Glutamatergic neuron (in vitro differentiated cells): Measurements from ENCODE around the gene CYP8B1. TPM values are rescaled to one million over a fixed set of nuclear protein-coding genes. Genes with fewer than 3 reads are reported as not detected.

Experiments used
- DNase-seq: peaks from one replicate; pipeline ENCODE4 v3.0.0; 2022
- H3K27ac Mint-ChIP-seq: one replicate; pipeline ENCODE4 v1.8.0; 2020; ENCODE audit warnings: mild to moderate bottlenecking, mixed read lengths, inconsistent platforms; ENCODE audit not compliant: unreplicated experiment
- H3K27me3 Mint-ChIP-seq: one replicate; pipeline ENCODE4 v1.8.0; 2020; ENCODE audit warnings: mild to moderate bottlenecking, moderate library complexity, mixed read lengths, inconsistent platforms; ENCODE audit not compliant: unreplicated experiment
- H3K36me3 Mint-ChIP-seq: one replicate; pipeline ENCODE4 v1.8.0; 2020; ENCODE audit warnings: mild to moderate bottlenecking, mixed read lengths, inconsistent platforms; ENCODE audit not compliant: unreplicated experiment
- H3K4me1 Mint-ChIP-seq: one replicate; pipeline ENCODE4 v1.8.0; 2020; ENCODE audit warnings: mild to moderate bottlenecking, low read depth, mixed read lengths, inconsistent platforms; ENCODE audit not compliant: unreplicated experiment
- H3K4me3 Mint-ChIP-seq: one replicate; pipeline ENCODE4 v1.8.0; 2020; ENCODE audit warnings: mild to moderate bottlenecking, mixed read lengths, inconsistent platforms; ENCODE audit not compliant: unreplicated experiment
- H3K9me3 Mint-ChIP-seq: one replicate; pipeline ENCODE4 v1.8.0; 2020; ENCODE audit warnings: mild to moderate bottlenecking, moderate library complexity, mixed read lengths, inconsistent platforms; ENCODE audit not compliant: unreplicated experiment
- long read RNA-seq: library from polyadenylated mRNA; unstranded; transcript quantifications from one replicate; pipeline ENCODE4 v2.0.0, GENCODE V29; 2020; ENCODE audit not compliant: unreplicated experiment
- total RNA-seq: library from RNA; stranded (reverse); fragmentation: NEBNext Ultra II Directional; extraction: Animal tissue kit (Norgen Biotek cat#: 25700); gene quantifications from one replicate; pipeline ENCODE4 v1.2.1, GENCODE V29; 2021; ENCODE audit not compliant: unreplicated experiment
- TF ChIP-seq, protein P1 (sequence below): fragments of 200-600 bp; sonication (generic); IDR thresholded peaks from one replicate; pipeline ENCODE4 v1.5.0; 2021; ENCODE audit not compliant: partially characterized antibody, unreplicated experiment

CYP8B1 gene, protein sequence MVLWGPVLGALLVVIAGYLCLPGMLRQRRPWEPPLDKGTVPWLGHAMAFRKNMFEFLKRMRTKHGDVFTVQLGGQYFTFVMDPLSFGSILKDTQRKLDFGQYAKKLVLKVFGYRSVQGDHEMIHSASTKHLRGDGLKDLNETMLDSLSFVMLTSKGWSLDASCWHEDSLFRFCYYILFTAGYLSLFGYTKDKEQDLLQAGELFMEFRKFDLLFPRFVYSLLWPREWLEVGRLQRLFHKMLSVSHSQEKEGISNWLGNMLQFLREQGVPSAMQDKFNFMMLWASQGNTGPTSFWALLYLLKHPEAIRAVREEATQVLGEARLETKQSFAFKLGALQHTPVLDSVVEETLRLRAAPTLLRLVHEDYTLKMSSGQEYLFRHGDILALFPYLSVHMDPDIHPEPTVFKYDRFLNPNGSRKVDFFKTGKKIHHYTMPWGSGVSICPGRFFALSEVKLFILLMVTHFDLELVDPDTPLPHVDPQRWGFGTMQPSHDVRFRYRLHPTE
- total RNA-seq: not detected
- long read RNA-seq: 0 reads

DNA sequence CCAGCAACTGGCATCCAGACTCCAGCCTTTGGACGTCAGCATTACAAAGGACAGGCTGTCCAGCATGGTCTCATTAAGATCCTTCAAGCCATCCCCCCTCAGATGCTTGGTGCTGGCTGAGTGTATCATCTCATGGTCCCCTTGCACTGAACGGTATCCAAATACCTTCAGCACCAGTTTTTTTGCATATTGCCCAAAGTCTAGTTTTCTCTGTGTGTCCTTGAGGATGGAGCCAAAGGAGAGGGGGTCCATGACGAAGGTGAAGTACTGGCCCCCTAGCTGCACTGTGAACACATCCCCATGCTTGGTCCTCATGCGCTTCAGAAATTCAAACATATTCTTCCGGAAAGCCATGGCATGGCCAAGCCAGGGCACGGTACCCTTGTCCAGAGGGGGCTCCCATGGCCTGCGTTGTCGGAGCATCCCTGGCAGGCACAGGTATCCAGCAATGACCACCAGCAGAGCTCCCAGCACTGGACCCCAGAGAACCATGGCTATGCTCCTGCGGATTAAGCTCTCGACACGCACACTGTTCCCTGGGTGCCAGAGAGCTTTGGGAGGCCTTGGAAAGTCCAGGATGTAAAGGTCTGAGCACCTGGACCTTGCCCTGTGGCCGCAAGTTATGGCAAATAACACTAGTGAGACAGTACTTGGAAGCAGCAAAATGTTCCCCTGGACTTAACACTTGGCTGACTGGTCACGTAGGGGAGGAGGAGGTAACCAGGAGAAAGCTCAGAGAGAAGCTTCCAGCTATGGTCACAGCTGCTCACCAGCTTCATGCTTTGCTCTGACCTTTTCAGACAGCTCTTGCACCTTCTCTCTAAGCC lies at the start of gene CYP8B1:
CYP8B1 (minus strand) TSS at position 555 of the 827 bp plus-strand sequence; CDS start at position 492, 63 bp downstream.
- Mint-ChIP-seq H3K27me3 (peaks cover 9% of the 10 kb centered on the region), H3K36me3 (no peaks in the 10 kb centered on the region), H3K4me1 (no peaks in the 10 kb centered on the region), H3K4me3 (no peak within 1 kb of the TSS), H3K9me3 (peaks cover 7% of the 10 kb centered on the region), H3K27ac (no peak within 1 kb of the TSS)
- DNase-seq: no peak
- TF ChIP-seq, protein P1, sequence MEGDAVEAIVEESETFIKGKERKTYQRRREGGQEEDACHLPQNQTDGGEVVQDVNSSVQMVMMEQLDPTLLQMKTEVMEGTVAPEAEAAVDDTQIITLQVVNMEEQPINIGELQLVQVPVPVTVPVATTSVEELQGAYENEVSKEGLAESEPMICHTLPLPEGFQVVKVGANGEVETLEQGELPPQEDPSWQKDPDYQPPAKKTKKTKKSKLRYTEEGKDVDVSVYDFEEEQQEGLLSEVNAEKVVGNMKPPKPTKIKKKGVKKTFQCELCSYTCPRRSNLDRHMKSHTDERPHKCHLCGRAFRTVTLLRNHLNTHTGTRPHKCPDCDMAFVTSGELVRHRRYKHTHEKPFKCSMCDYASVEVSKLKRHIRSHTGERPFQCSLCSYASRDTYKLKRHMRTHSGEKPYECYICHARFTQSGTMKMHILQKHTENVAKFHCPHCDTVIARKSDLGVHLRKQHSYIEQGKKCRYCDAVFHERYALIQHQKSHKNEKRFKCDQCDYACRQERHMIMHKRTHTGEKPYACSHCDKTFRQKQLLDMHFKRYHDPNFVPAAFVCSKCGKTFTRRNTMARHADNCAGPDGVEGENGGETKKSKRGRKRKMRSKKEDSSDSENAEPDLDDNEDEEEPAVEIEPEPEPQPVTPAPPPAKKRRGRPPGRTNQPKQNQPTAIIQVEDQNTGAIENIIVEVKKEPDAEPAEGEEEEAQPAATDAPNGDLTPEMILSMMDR: no peak

DNA sequence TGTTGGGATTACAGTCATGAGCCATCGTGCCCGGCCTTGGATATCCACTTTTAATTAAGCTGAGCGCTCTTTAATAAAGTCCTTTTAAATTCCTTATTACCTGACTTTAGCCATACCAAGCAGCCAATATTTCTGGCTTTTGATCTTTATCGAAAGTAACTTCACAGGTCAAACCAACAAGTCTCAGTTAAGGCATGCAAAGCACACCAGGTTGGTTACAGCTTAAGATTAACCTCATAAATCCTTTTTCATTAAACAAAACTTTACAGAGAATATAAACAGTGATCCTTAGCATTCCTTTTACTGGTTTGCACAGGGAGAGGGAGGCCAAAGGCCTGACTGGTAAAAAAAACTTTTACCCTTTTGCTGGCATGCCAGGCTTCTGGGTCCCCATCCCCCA lies 47.9 kb upstream of the CYP8B1 start:
- Mint-ChIP-seq H3K4me3 (no peak overlapping the region), H3K4me1 (no peaks in the 10 kb centered on the region), H3K9me3 (no peaks in the 10 kb centered on the region)

DNA sequence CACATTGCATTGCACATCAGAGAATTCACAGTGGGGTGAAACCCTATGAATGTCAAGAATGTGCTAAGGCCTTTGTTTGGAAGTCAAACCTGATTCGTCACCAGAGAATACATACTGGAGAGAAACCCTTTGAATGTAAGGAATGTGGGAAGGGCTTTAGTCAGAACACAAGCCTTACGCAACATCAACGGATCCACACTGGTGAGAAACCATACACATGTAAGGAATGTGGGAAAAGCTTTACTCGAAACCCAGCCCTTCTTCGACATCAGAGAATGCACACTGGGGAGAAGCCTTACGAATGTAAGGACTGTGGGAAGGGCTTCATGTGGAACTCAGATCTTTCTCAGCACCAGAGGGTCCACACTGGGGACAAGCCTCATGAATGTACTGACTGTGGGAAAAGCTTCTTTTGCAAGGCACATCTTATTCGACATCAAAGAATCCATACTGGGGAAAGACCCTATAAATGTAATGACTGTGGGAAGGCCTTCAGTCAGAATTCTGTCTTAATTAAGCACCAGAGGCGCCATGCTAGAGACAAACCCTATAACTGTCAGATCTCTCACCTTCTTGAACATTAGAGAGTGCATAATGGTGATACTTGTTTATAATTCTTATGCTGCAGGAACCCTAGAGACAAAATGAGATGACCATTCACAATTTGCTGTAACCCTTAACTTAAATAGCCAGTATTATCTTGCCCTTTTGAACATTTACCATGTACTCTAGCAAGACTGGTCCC lies 39.3 kb upstream of the CYP8B1 start:
- DNase-seq: no peak

More for the DNA sequence above, 47.9 kb upstream of the CYP8B1 start:
- TF ChIP-seq, protein P1: no peak
- no peak for DNase-seq
- Mint-ChIP-seq H3K27ac (no peak overlapping the region), H3K36me3 (peaks cover 15% of the 10 kb centered on the region), H3K27me3 (no peaks in the 10 kb centered on the region)

DNA sequence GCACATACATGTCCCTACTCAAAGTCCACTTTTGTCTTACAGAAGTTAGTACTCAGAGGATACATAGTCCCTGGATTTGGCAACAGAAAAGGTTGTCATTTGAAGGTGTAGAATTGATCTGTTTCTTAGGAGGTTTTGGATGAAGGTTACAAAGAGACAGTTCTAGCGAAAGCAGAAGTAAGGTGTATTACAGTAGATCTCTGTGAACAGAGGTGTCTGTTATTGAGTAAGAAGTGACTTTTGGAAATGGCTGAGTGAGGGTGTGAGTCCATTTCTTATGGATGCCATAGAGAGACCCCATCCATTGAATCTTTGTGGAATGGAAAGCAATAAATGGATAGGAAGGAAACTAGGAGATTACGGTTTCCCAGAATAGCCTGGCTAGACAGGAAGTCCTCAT lies 35.9 kb upstream of the CYP8B1 start:
- Mint-ChIP-seq H3K36me3 (peaks cover 50% of the 10 kb centered on the region), H3K27me3 (peaks cover 2% of the 10 kb centered on the region), H3K9me3 (peaks cover 31% of the 10 kb centered on the region), H3K27ac (no peak overlapping the region), H3K4me1 (peaks cover 5% of the 10 kb centered on the region), H3K4me3 (no peak overlapping the region)
- DNase-seq: no peak
- TF ChIP-seq, protein P1: no peak

More for the DNA sequence above, 39.3 kb upstream of the CYP8B1 start:
- Mint-ChIP-seq H3K4me1 (no peaks in the 10 kb centered on the region), H3K36me3 (peaks cover 60% of the 10 kb centered on the region), H3K27ac (no peak overlapping the region), H3K9me3 (peaks cover 27% of the 10 kb centered on the region), H3K27me3 (peaks cover 2% of the 10 kb centered on the region), H3K4me3 (no peak overlapping the region)
- TF ChIP-seq, protein P1: no peak
